Fibroblast of the conjunctiva (primary cell): ENCODE measurements around the gene GCK.
"Not testable (repeated sequence)": the region's sequence is repeated elsewhere in the genome, so short reads cannot be mapped to it uniquely, and the experiment has no call there.

ENCODE experiments used
- DNase-seq: peaks from one replicate; pipeline ENCODE4 v3.0.0-alpha.2; 2010; ENCODE audit warnings: low read depth

The GCK gene

GRCh38 chr7:44180631-44181030 lies 8.6 kb downstream of the GCK start:
- no peak for DNase-seq

GRCh38 chr7:44177570-44178131 lies 11.6 kb downstream of the GCK start:
- DNase-seq: no peak

GRCh38 chr7:44176486-44176885 lies 12.8 kb downstream of the GCK start:
- no peak for DNase-seq

GRCh38 chr7:44175730-44176129 lies 13.5 kb downstream of the GCK start:
- no peak for DNase-seq

DNA sequence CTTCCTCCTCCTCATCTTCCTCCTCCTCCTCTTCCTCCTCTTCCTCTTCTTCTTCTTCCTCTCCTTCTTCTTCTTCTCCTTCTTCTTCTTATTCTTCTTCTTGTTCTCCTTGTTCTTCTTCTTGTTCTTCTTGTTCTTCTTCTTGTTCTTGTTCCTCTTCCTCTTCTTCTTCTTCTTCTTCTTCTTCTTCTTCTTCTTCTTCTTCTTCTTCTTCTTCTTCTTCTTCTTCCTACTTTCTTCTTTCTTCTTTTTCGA lies 14.6 kb downstream of the GCK start:
- DNase-seq: not testable (repeated sequence)

DNA sequence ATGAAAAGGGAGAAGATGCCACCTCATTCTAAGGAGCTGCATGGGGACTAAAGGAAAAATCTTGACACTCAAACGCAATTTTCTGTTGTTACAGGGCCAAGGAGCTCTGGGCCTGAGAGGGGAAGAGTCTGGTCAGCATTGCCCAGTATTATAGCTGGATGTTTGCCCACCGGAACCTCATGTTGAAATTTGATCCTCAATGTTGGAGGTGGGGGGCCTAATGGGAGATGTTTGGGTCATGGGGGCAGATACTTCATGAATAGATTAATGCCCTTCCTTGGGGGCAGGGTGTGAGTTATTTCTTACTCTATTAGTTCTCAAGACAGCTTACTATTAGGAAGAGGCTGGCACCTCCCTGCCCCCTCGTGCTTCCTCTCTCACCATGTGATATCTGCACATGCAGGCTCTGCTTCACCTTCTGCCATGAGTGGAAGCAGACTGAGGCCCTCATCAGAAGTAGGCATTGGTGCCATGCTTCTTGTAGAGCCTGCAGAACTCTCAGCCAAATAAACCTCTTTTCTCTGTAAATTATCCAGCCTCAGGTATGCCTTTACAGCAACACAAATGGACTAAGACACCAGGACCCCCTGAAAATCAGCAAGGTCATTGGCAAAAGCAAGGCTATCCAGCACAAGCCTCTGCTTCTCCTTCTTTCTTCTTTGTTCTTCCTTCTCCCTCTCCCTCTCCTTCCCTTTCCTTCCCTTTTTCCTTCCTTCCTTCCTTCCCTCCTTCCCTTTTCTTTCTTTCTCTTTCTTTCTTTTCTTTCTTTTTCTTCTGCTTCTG lies 15.1 kb downstream of the GCK start:
- no peak for DNase-seq

DNA sequence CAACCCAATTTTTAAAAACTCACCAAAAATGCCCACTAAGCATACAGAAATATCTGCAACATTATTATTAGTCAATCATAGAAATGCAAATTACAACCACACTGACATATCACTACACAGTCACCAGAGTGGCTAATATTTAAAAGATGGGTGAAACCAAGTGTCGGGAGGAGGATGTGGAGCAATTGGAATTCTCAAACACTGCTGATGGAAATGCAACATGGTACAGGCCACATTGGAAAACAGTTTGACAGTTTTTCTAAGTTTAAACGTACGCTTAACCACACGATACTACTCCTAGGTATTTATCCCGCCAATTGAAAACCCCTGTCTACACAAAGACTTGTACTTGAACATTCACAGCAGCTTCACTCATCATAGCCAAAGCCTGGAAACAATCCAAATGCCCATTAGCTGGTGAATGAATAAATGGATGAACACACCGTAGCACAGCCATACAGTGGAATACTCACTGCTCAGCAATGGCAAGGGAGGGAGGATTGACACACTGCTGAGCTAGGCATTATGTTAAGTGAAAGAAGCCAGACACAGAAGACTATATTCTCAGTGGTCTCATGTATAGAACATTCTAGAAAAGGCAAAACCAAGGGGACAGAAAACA lies 16.3 kb downstream of the GCK start:
- DNase-seq: no peak

- no peak for DNase-seq
Observed at GRCh38 chr7:44172352-44172751, 16.9 kb downstream of the GCK start.

GRCh38 chr7:44171901-44172300 lies 17.3 kb downstream of the GCK start:
- not testable (repeated sequence) for DNase-seq

DNA sequence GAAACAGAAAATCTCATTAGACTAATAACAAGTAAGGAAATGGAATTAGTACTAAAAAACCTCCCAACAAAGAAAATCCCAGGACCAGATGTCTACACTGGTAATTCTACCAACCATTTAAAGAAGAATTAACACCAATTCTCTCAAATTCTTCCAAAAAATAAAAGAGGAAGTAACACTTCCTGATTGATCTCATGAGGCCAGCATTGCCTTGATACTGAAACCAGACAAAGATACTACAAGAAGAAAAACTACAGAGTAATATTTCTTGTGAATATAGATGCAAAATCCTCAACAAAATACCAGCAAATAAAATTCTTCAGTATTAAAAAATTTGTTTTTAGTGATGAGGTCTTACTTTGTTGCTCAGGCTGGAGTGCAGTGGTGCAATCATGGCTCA lies 21.3 kb downstream of the GCK start:
- DNase-seq: no peak

DNA sequence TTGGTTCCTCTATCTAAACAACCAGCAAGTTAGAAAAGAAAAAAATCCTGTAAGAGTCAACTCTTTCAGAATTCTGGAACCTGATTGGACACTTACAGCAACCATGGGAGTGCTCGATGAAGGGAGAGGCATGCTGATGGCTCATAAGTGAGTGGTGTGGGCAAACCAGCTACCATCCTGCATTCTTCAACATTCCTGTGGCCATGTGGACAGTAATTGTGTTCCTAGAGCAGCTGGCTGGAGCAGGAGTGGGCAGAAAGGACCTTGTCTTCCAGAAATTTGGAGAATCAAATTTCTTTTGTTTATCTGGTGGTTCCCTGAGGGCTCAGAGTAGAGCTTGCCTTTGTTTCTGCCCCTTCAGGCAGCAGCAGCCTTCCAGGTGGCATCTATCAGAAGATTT lies 25.6 kb downstream of the GCK start:
- DNase-seq: no peak

- DNase-seq: no peak
Observed at GRCh38 chr7:44162785-44163395, 26.3 kb downstream of the GCK start.

GRCh38 chr7:44162179-44162578 lies 27.1 kb downstream of the GCK start:
- no peak for DNase-seq

- DNase-seq: no peak
Observed at GRCh38 chr7:44161371-44161770, 27.9 kb downstream of the GCK start.

DNA sequence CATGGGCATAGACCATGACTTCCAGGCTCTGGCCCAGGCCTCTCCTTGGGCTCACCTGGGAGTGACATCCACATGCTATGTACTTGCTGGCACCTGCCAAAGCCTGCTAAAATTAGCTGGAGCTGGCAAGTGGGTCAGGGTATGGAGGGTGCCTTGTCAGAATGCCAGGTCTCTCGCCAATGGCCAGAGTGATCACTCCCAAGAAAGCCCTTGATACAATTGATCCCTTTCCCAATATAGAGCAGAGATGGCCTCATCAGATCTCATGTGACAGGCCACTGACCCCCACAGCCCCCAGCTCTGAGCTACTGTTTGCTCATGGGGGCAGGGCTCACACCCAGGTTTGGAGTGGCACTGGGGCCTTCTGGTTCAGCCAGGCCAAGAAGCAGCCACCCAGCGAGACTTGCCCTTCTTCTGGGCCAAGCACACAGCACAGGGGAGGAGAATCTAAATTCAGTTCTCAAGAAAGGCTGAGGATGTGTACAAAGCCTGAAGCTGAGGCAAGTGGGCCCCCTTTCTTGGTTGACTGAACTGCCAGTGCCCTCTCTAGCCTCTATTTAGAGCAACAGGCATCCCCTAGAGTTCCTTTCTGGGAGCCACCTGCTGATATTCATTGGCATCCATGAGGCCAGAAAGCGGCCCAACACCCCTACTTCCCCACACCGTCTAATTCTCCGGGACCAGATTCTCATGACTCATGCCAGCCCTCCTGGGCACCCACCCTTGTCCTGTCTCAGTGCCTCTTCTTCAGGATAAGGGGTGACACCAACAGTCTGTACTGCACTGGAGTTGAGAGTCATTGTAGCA lies 29.2 kb downstream of the GCK start:
- no peak for DNase-seq

DNA sequence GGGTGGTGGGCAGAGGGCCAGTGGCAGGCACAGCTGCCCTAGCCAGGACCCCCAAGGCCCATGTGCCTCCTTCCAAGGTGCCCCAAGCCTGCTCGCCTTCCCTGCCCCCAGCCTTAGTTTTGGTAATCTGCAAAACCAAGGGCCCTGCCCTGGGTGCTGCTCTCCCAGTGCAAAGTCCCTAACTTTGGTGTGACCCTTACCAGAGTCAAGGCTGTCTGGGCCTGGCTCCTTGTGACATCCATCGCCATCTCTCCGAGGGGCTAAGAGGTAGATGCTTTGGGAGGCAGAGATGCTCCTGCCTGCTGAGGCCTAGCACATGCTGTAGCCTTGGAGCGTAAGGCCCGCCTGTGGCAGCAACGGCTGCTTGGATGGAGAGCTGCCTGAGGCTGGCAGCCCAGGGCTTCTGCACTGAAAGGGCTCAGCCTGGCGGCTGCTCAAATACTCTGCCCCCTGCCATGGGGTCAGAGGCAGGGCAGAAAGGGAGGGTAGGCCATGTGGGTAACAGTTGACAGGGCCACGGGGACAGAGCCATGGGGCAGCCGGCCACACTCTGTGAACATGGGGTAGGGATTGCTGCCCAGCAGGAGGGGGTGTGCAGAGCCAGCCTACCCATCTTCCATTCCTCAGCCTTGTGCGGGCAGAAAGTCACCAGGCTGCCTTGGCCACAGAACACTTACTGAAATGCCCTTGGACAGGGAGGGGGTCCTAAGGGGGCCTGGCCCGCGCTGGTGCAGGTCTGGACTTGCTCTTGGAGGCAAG lies 30.2 kb downstream of the GCK start:
- no peak for DNase-seq

- DNase-seq: no peak
Observed at GRCh38 chr7:44158096-44158872, 31.0 kb downstream of the GCK start.

GRCh38 chr7:44157116-44158080 lies 31.8 kb downstream of the GCK start:
- DNase-seq: no peak

DNA sequence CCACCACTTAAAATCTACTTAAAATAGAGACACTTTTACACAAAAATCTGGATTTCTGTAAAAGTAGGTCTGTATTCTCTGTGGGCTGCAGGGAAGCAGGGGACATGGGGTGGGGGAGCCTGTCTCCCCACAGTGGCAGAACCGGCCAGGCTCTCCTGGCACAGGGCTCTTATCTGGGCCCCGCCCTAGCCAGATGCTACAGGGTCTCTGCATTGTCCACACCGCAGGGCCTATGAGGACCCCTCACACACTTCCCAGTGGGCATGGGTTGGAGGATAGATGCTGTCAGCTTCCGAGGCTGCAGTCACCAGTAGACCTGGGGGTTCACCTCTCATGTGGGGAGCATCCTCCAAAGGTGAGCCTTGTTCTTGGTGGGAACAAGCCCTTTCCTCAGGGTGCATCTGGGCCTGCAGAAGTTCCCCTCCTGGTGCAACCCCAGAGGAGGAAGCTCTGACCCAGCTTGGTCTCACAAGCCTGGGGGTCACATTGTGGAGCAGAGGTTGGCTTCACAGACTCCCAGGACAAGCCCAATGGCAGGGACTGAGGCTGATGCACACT lies 32.7 kb downstream of the GCK start:
- no peak for DNase-seq
